ENCODE data around the gene PLXND1. TPM values are rescaled to one million over a fixed set of nuclear protein-coding genes. Genes with fewer than 3 reads are reported as not detected.
A peak's percentile ranks its signal among the peaks of the same experiment; 100 is the strongest.

Gene PLXND1
- total RNA-seq, 4 donors from 2014 or later: 13.1 to 305 (median 48.2) TPM

- Histone ChIP-seq H3K4me1 (peaks cover 0 to 43% (median 3%) of the 10 kb centered on the region in 4 donors), H3K27ac (peak overlapping the region; percentile 89 to 96 (median 94)), H3K27me3 (no peaks in the 10 kb centered on the region), H3K4me3 (peak overlapping the region; percentile 56 to 72 (median 62)), H3K9me3 (no peaks in the 10 kb centered on the region), H3K36me3 (no peaks in the 10 kb centered on the region)
- DNase-seq: peak; percentile 91 to 96 (median 94)
- no peak for TF ChIP-seq CTCF (IDR thresholded peaks at IDR 0.05)
- TF ChIP-seq POLR2A (IDR thresholded peaks at IDR 0.05): peak; percentile 79 to 82
Observed at GRCh38 chr3:129626744-129627349, 20.4 kb upstream of the PLXND1 start.

GRCh38 chr3:129625072-129625874, 18.8 kb upstream of the PLXND1 start:
- Histone ChIP-seq H3K36me3 (no peaks in the 10 kb centered on the region), H3K27ac (peak overlapping the region; percentile 89 to 96 (median 94)), H3K9me3 (no peaks in the 10 kb centered on the region), H3K4me1 (peaks cover 0 to 43% (median 3%) of the 10 kb centered on the region in 4 donors), H3K4me3 (no peak overlapping the region), H3K27me3 (no peaks in the 10 kb centered on the region)
- TF ChIP-seq CTCF (IDR thresholded peaks at IDR 0.05) (no peak), POLR2A (IDR thresholded peaks at IDR 0.05) (no peak)
- no peak for DNase-seq

- TF ChIP-seq POLR2A (IDR thresholded peaks at IDR 0.05): no peak
- TF ChIP-seq CTCF (IDR thresholded peaks at IDR 0.05): no peak
- Histone ChIP-seq H3K36me3 (no peaks in the 10 kb centered on the region), H3K27ac (peak overlapping the region in 3 of 4 donors; percentile 89 to 94 (median 94)), H3K4me1 (peaks cover 0 to 43% (median 3%) of the 10 kb centered on the region in 4 donors), H3K9me3 (no peaks in the 10 kb centered on the region), H3K27me3 (no peaks in the 10 kb centered on the region), H3K4me3 (no peak overlapping the region)
- peak in 1 of 3 donors; percentile 49 for DNase-seq
Observed at GRCh38 chr3:129624347-129625071, 18.0 kb upstream of the PLXND1 start.

- H3K36me3 ChIP-seq: no peaks in the 10 kb centered on the region
- no peaks in the 10 kb centered on the region for H3K9me3 ChIP-seq
- H3K27ac ChIP-seq: peak overlapping the region; percentile 48 to 94 (median 82)
- peak in 2 of 3 donors; percentile 56 for DNase-seq
- H3K27me3 ChIP-seq: no peaks in the 10 kb centered on the region
- no peak overlapping the region for H3K4me3 ChIP-seq
- peaks cover 0 to 43% (median 3%) of the 10 kb centered on the region in 4 donors for H3K4me1 ChIP-seq
- TF ChIP-seq POLR2A (IDR thresholded peaks at IDR 0.05) (no peak), CTCF (IDR thresholded peaks at IDR 0.05) (no peak)
Observed at GRCh38 chr3:129623447-129624118, 17.1 kb upstream of the PLXND1 start.

DNA sequence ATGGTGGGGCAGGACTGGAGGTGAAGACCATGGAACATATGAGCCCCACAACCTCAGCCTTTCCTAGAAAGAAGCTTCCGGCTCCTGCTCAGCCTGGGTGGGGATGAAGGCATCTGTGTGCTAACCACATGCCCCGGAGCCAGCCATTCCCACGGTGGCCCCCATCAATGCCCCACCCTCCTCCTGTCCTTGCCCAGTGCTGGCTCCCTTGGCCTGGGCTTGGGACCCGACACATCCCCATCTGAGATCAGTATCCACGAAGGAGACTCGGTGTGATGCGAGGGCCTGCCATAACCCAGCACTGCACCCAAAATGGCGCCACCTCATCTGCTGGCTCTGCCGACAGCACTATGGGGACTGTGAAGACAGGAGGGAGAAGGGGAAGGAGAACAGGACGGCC, 16.5 kb upstream of the PLXND1 start:
- peaks cover 0 to 43% (median under 1%) of the 10 kb centered on the region in 4 donors for H3K4me1 ChIP-seq
- H3K27ac ChIP-seq: peak overlapping the region in 3 of 4 donors; percentile 48 to 94 (median 74)
- H3K4me3 ChIP-seq: no peak overlapping the region
- no peak for DNase-seq
- H3K9me3 ChIP-seq: no peaks in the 10 kb centered on the region
- TF ChIP-seq POLR2A (IDR thresholded peaks at IDR 0.05): no peak
- TF ChIP-seq CTCF (IDR thresholded peaks at IDR 0.05): no peak
- H3K36me3 ChIP-seq: no peaks in the 10 kb centered on the region
- H3K27me3 ChIP-seq: no peaks in the 10 kb centered on the region
